GM18873 (cell line): ENCODE data around the gene SLC12A7.
"Not testable (repeated sequence)": the region's sequence is repeated elsewhere in the genome, so short reads cannot be mapped to it uniquely, and the experiment has no call there.

Source experiments
- ATAC-seq: cut with Tn5 transposase; IDR thresholded peaks from one replicate; pipeline ENCODE4 v1.9.1; 2021; ENCODE audit warnings: mild to moderate bottlenecking, moderate library complexity, moderate number of reproducible peaks; ENCODE audit not compliant: unreplicated experiment, low FRiP score

SLC12A7 gene

GRCh38 chr5:1083823-1084605, 27.8 kb downstream of the SLC12A7 start:
- ATAC-seq = no peak

- not testable (repeated sequence) for ATAC-seq
These were observed 28.8 kb downstream of the SLC12A7 start for GRCh38 chr5:1083026-1083425.

- ATAC-seq = no peak
These were observed 30.3 kb downstream of the SLC12A7 start for GRCh38 chr5:1081519-1081918.

- no peak for ATAC-seq
These were observed 31.4 kb downstream of the SLC12A7 start for GRCh38 chr5:1080432-1080831.

GRCh38 chr5:1079961-1080360, 31.9 kb downstream of the SLC12A7 start:
- no peak for ATAC-seq

GRCh38 chr5:1079486-1079885, 32.4 kb downstream of the SLC12A7 start:
- no peak for ATAC-seq

- ATAC-seq = no peak
These were observed 33.0 kb downstream of the SLC12A7 start for GRCh38 chr5:1078851-1079250.

GRCh38 chr5:1078206-1078605, 33.7 kb downstream of the SLC12A7 start:
- ATAC-seq = no peak

- ATAC-seq = no peak
These were observed 34.3 kb downstream of the SLC12A7 start for GRCh38 chr5:1077491-1078020.

- ATAC-seq = no peak
These were observed 34.8 kb downstream of the SLC12A7 start for GRCh38 chr5:1077026-1077425.

- no peak for ATAC-seq
These were observed 35.5 kb downstream of the SLC12A7 start for GRCh38 chr5:1076406-1076805.

GRCh38 chr5:1075931-1076330, 35.9 kb downstream of the SLC12A7 start:
- no peak for ATAC-seq

GRCh38 chr5:1075555-1075881, 36.3 kb downstream of the SLC12A7 start:
- ATAC-seq = no peak

- ATAC-seq = no peak
These were observed 36.9 kb downstream of the SLC12A7 start for GRCh38 chr5:1074816-1075554.

GRCh38 chr5:1074226-1074625, 37.6 kb downstream of the SLC12A7 start:
- no peak for ATAC-seq

- no peak for ATAC-seq
These were observed 38.4 kb downstream of the SLC12A7 start for GRCh38 chr5:1073239-1074102.

GRCh38 chr5:1069720-1070088, 42.2 kb downstream of the SLC12A7 start:
- ATAC-seq = no peak

- no peak for ATAC-seq
These were observed 42.8 kb downstream of the SLC12A7 start for GRCh38 chr5:1068895-1069719.

GRCh38 chr5:1068204-1068894, 43.5 kb downstream of the SLC12A7 start:
- no peak for ATAC-seq
